ENCODE data around the gene ELK4. TPM values are rescaled to one million over a fixed set of nuclear protein-coding genes. Genes with fewer than 3 reads are reported as not detected.

The ELK4 gene
- total RNA-seq, 4 donors from 2014 or later, result 13.2 to 27.7 (median 16.0) TPM

- Histone ChIP-seq H3K27ac (no peak overlapping the region), H3K36me3 (no peaks in the 10 kb centered on the region), H3K9me3 (no peaks in the 10 kb centered on the region), H3K4me3 (no peak overlapping the region), H3K27me3 (peaks cover 0 to 7% (median 0%) of the 10 kb centered on the region in 4 donors), H3K4me1 (peaks cover 0 to 25% (median 3%) of the 10 kb centered on the region in 3 donors)
- 17 to 67% methylated on average over 1 to 10 of the region's 20 CpGs for WGBS, 2 donors
- DNase-seq, result no peak
- intact Hi-C loops (cut with DNase I), result loop anchor here (5.0 kb wide), 2 partner anchors 67 to 127 kb away; no protein-coding TSS in a partner anchor
- TF ChIP-seq CTCF (IDR thresholded peaks at IDR 0.05) (peak; percentile 82 to 93 (median 86)), POLR2A (IDR thresholded peaks at IDR 0.05) (no peak)
Observed at GRCh38 chr1:205658943-205659581, 27.3 kb upstream of the ELK4 start.

- H3K36me3 ChIP-seq, result no peaks in the 10 kb centered on the region
- peaks cover 0 to 8% (median 3%) of the 10 kb centered on the region in 3 donors for H3K4me1 ChIP-seq
- H3K27ac ChIP-seq, result no peak overlapping the region
- peaks cover 0 to 7% (median 0%) of the 10 kb centered on the region in 4 donors for H3K27me3 ChIP-seq
- no peaks in the 10 kb centered on the region for H3K9me3 ChIP-seq
- intact Hi-C loops (cut with DNase I), result loop anchor here (5.0 kb wide), 2 partner anchors 64 to 124 kb away; no protein-coding TSS in a partner anchor
- H3K4me3 ChIP-seq, result no peak overlapping the region
- WGBS, 2 donors, result 38 to 44% methylated on average over 2 of the region's 2 CpGs
- TF ChIP-seq POLR2A (IDR thresholded peaks at IDR 0.05), result no peak
- TF ChIP-seq CTCF (IDR thresholded peaks at IDR 0.05), result no peak
- DNase-seq, result no peak
Observed at GRCh38 chr1:205656236-205656635, 24.4 kb upstream of the ELK4 start.

GRCh38 chr1:205652984-205653383, 21.2 kb upstream of the ELK4 start:
- Histone ChIP-seq H3K27me3 (peaks cover 0 to 7% (median 0%) of the 10 kb centered on the region in 4 donors), H3K36me3 (no peaks in the 10 kb centered on the region), H3K9me3 (no peaks in the 10 kb centered on the region), H3K4me1 (no peaks in the 10 kb centered on the region), H3K4me3 (no peak overlapping the region), H3K27ac (no peak overlapping the region)
- intact Hi-C loops (cut with DNase I), result no loop called here
- TF ChIP-seq POLR2A (IDR thresholded peaks at IDR 0.05) (no peak), CTCF (IDR thresholded peaks at IDR 0.05) (no peak)
- no peak for DNase-seq
- WGBS, 2 donors, result 76 to 78% methylated on average over 10 to 11 of the region's 11 CpGs

- Histone ChIP-seq H3K9me3 (no peaks in the 10 kb centered on the region), H3K27ac (no peak overlapping the region), H3K36me3 (no peaks in the 10 kb centered on the region), H3K27me3 (no peaks in the 10 kb centered on the region), H3K4me3 (no peak overlapping the region), H3K4me1 (no peaks in the 10 kb centered on the region)
- DNase-seq, result no peak
- 80 to 86% methylated on average over 1 of the region's 1 CpG for WGBS, 2 donors
- TF ChIP-seq CTCF (IDR thresholded peaks at IDR 0.05), result no peak
- TF ChIP-seq POLR2A (IDR thresholded peaks at IDR 0.05), result no peak
- intact Hi-C loops (cut with DNase I), result no loop called here
Observed at GRCh38 chr1:205650241-205650640, 18.4 kb upstream of the ELK4 start.

GRCh38 chr1:205645519-205645918, 13.7 kb upstream of the ELK4 start:
- no peaks in the 10 kb centered on the region for H3K36me3 ChIP-seq
- DNase-seq, result no peak
- no peaks in the 10 kb centered on the region for H3K27me3 ChIP-seq
- intact Hi-C loops (cut with DNase I), result no loop called here
- H3K4me1 ChIP-seq, result no peaks in the 10 kb centered on the region
- H3K27ac ChIP-seq, result no peak overlapping the region
- WGBS, 2 donors, result 87 to 90% methylated on average over 8 of the region's 8 CpGs
- no peak overlapping the region for H3K4me3 ChIP-seq
- TF ChIP-seq POLR2A (IDR thresholded peaks at IDR 0.05) (no peak), CTCF (IDR thresholded peaks at IDR 0.05) (no peak)
- H3K9me3 ChIP-seq, result no peaks in the 10 kb centered on the region

Data from esophagus squamous epithelium (tissue), 5 donors.